Lung (tissue), 12 donors: Measurements from ENCODE around the gene LAMC3. TPM values are rescaled to one million over a fixed set of nuclear protein-coding genes. Genes with fewer than 3 reads are reported as not detected.

Experiments used
- ATAC-seq: fragments of 200-7000 bp; cut with Tn5 transposase; one replicate; pipeline ENCODE4 v1.9.1; 2020; ENCODE audit warnings: moderate number of reproducible peaks; ENCODE audit not compliant: insufficient read depth, low FRiP score
- DNase-seq, 3 donors: peaks; one replicate each; pipeline ENCODE4 v3.0.0-alpha.2; 2013 to 2017
- H3K27ac ChIP-seq, 2 donors: one replicate each; pipeline ENCODE4 v1.5.1; 2013; ENCODE audit warnings: mild to moderate bottlenecking in 2 of 2, moderate library complexity in 2 of 2, control low read depth in 1 of 2, inconsistent platforms in 1 of 2, low read depth in 1 of 2, low read length in 1 of 2
- H3K27me3 ChIP-seq, 3 donors: one replicate each; pipeline ENCODE4 v1.5.1; 2013; ENCODE audit warnings: low read length in 2 of 3; ENCODE audit not compliant: control insufficient read depth in 3 of 3, insufficient read depth in 3 of 3
- H3K36me3 ChIP-seq, 4 donors: one replicate each; pipeline ENCODE4 v1.5.1; 2013; ENCODE audit warnings: low read length in 4 of 4, mild to moderate bottlenecking in 1 of 4, moderate library complexity in 1 of 4; ENCODE audit not compliant: control insufficient read depth in 4 of 4, insufficient read depth in 4 of 4
- H3K4me1 ChIP-seq, 5 donors: one replicate each; pipeline ENCODE4 v1.5.1; 2013; ENCODE audit warnings: low read length in 5 of 5, mild to moderate bottlenecking in 2 of 5, moderate library complexity in 1 of 5; ENCODE audit not compliant: control insufficient read depth in 5 of 5, insufficient read depth in 5 of 5
- H3K4me3 ChIP-seq: one replicate; pipeline ENCODE4 v1.5.1; 2013; ENCODE audit warnings: mild to moderate bottlenecking, control low read depth, moderate library complexity
- H3K9ac ChIP-seq, 2 donors: one replicate each; pipeline ENCODE4 v1.5.1; 2013; ENCODE audit warnings: low read length in 2 of 2, control low read depth in 1 of 2; ENCODE audit not compliant: insufficient read depth in 1 of 2
- H3K9me3 ChIP-seq, 4 donors: one replicate each; pipeline ENCODE4 v1.5.1; 2013; ENCODE audit warnings: low read length in 3 of 4, mild to moderate bottlenecking in 1 of 4, moderate library complexity in 1 of 4; ENCODE audit not compliant: control insufficient read depth in 4 of 4, insufficient read depth in 3 of 4
- CTCF ChIP-seq: IDR thresholded peaks from 2 replicates; pipeline ENCODE4 v1.5.1; 2012; ENCODE audit warnings: mild to moderate bottlenecking; ENCODE audit errors: control extremely low read depth, extremely low read depth
- WGBS, 2 donors: extraction: QIAGEN DNeasy Blood & Tissue Kit; methylation state at CpG; one replicate each; pipeline ENCODE4 v1.1.7; 2013; 5-methylcytosine and 5-hydroxymethylcytosine counted together
- polyA plus RNA-seq, 2 donors: library from polyadenylated mRNA; stranded (reverse); fragments of 200-250 nt; gene quantifications; one replicate each; pipeline ENCODE4 v1.2.1, GENCODE V29; 2013
- total RNA-seq, 2 donors: library from RNA; depleted of rRNA in 1 of 2; stranded (reverse); fragments of >200 nt in 1 of 2; gene quantifications; one replicate each; pipeline ENCODE4 v1.2.1, GENCODE V29; 2014 to 2021
- donor health status: control.
- donor health status: control.
- donor health status: Bipolar disorder and iron deficiency.
- donor health status: healthy.
- donor health status: DM: yes; HTN: yes; CAD: no.

Gene LAMC3
- total and polyA plus RNA-seq, 4 donors: 10.5 to 24.3 (median 14.1) TPM

GRCh38 chr9:131013771-131014676, 5.0 kb downstream of the LAMC3 start:
- Histone ChIP-seq H3K9ac (no peak overlapping the region), H3K36me3 (no peaks in the 10 kb centered on the region), H3K27me3 (peaks cover 0 to 22% (median 0%) of the 10 kb centered on the region in 3 donors), H3K4me1 (peaks cover 0 to 19% (median 5%) of the 10 kb centered on the region in 5 donors), H3K4me3 (no peak overlapping the region), H3K27ac (no peak overlapping the region), H3K9me3 (peaks cover 0 to 5% (median 0%) of the 10 kb centered on the region in 4 donors)
- 83 to 89% methylated on average over 18 of the region's 18 CpGs for WGBS, 2 donors
- TF ChIP-seq CTCF: no peak
- ATAC-seq (no peak), DNase-seq (no peak)

GRCh38 chr9:131015112-131015511, 6.1 kb downstream of the LAMC3 start:
- H3K36me3 ChIP-seq: no peaks in the 10 kb centered on the region
- TF ChIP-seq CTCF: no peak
- H3K4me1 ChIP-seq: peaks cover 0 to 22% (median 0%) of the 10 kb centered on the region in 5 donors
- H3K9ac ChIP-seq: no peak overlapping the region
- DNase-seq (no peak), ATAC-seq (no peak)
- WGBS, 2 donors: 77 to 90% methylated on average over 8 of the region's 8 CpGs
- H3K4me3 ChIP-seq: no peak overlapping the region
- no peak overlapping the region for H3K27ac ChIP-seq
- H3K27me3 ChIP-seq: peaks cover 0 to 16% (median 0%) of the 10 kb centered on the region in 3 donors
- H3K9me3 ChIP-seq: peaks cover 0 to 9% (median 0%) of the 10 kb centered on the region in 4 donors

- H3K9ac ChIP-seq: no peak overlapping the region
- WGBS, 2 donors: 93 to 96% methylated on average over 6 of the region's 6 CpGs
- DNase-seq: no peak
- no peak for TF ChIP-seq CTCF
- H3K4me1 ChIP-seq: peaks cover 0 to 22% (median 0%) of the 10 kb centered on the region in 5 donors
- peaks cover 0 to 10% (median 0%) of the 10 kb centered on the region in 3 donors for H3K27me3 ChIP-seq
- no peak overlapping the region for H3K4me3 ChIP-seq
- no peak for ATAC-seq
- H3K27ac ChIP-seq: no peak overlapping the region
- peaks cover 0 to 13% (median 0%) of the 10 kb centered on the region in 4 donors for H3K9me3 ChIP-seq
- no peaks in the 10 kb centered on the region for H3K36me3 ChIP-seq
These were observed 7.0 kb downstream of the LAMC3 start for GRCh38 chr9:131015876-131016397.
